HG03159 (cell line): ENCODE data around the gene OR8D4.
A peak's percentile ranks its signal among the peaks of the same experiment; 100 is the strongest.
"Not testable (repeated sequence)": the region's sequence is repeated elsewhere in the genome, so short reads cannot be mapped to it uniquely, and the experiment has no call there.

Source experiments
- ATAC-seq: cut with Tn5 transposase; IDR thresholded peaks from one replicate; pipeline ENCODE4 v1.9.1; 2021; ENCODE audit warnings: mild to moderate bottlenecking, moderate library complexity; ENCODE audit not compliant: unreplicated experiment

The OR8D4 gene

GRCh38 chr11:123901867-123902266 lies at the start of gene OR8D4:
Gene OR8D4, plus strand, starts transcription at chr11:123902167. Its CDS starts 4,265 bp downstream, at chr11:123906432.
- ATAC-seq = no peak

DNA sequence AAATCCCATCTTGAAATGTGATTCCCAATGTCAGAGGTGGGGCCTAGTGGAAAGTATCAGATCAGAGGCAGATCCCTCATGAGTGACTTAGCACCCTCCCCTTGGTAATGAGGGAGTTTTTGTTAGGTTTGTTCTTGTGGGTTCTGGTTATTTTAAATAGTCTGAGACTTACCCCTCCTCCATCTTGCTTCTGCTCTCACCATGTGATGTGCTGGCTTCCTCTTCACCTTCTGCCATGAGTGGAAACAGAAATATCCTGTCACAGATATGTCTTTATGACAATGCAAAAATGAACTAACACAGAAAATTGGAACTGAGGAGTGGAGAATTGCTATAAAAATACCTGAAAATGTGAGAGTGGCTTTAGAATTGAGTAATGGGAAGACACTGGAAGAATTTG lies 49.6 kb upstream of the OR8D4 start:
- ATAC-seq = no peak

DNA sequence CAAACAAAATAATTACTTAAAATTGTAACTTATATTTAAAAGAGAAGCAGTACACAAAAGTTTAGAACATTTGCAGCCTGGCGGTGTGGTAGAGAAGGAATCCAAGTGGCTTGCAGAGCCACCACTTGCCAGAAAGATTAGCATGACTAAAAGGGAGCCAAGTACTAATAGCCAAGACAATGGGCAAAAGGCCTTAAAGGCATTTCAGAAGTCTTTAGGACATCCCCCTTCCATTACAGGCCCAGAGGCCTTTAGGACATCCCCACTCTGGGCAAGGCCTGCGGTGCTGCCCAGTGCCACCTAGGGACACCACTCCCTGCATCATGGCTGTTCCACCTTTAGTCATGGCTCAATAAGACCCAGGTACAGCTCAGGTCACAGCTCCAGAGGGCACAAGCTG lies 48.9 kb upstream of the OR8D4 start:
- no peak for ATAC-seq

GRCh38 chr11:123856444-123856843 lies 45.5 kb upstream of the OR8D4 start:
- ATAC-seq = no peak

DNA sequence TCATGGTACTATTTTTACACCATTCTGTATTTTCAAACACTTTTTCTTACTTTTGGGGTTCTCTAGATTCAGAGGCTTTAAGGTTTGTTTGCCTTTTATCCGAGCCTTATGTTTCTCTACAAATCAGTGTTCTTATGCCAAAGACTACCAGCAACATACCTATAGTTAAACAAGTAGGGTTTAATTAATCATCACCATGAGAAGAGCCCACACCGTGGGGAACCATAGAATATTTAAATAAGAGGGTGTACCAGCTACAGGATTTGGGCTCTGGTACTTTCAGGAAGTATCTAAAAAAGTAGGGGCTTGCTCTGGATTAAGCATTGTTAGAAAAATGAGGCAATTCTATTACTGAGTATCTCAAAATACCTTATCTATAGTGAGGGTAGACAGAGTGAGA lies 42.2 kb upstream of the OR8D4 start:
- no peak for ATAC-seq

GRCh38 chr11:123865293-123865692 lies 36.7 kb upstream of the OR8D4 start:
- not testable (repeated sequence) for ATAC-seq

GRCh38 chr11:123867795-123868194 lies 34.2 kb upstream of the OR8D4 start:
- ATAC-seq = not testable (repeated sequence)

GRCh38 chr11:123880912-123881311 lies 21.1 kb upstream of the OR8D4 start:
- no peak for ATAC-seq

GRCh38 chr11:123885570-123885969 lies 16.4 kb upstream of the OR8D4 start, which contains the start of gene TMEM225:
Gene TMEM225, minus strand, starts transcription at chr11:123885670. Its CDS starts 245 bp downstream, at chr11:123885425.
- no peak for ATAC-seq

GRCh38 chr11:123892031-123892430 lies 9.9 kb upstream of the OR8D4 start:
- no peak for ATAC-seq

DNA sequence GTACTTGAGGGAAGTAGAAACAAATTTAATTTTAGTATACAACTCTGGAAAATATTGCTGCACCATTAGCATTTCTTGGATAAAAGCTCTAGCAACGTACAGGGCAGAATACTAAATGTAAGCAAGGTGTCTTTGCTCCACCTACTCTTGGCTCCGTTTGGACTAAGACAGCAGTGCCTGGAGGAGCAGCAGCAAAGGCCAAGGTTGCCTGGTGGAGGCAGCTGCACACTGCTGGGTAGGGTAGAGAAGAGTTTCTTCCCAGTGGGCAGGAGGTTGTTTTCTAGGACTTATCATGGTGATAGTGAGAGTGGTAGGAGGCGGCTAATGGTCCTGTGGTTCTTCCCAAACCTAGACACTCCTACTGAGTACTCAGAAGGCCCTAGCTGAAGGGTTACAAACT lies 2.2 kb upstream of the OR8D4 start:
- no peak for ATAC-seq

DNA sequence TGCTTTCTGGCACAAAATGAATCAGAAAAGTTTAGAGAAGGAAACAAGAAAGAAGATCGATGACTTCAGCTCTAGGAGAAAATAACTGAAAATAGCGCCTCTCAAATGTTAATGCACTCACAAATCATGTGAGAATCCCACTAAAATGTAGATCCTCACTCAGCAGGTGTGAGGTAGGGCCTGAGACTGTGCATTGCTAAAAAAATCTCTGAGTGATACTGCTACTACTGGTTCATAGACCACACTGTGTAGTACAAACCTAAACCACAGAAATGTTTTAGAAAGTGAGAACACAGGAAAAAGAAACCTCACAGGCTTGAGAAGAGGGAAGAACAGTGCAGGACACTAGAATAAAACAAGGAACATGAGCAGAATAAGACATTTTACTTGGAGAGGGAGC lies 2.0 kb downstream of the OR8D4 start:
- ATAC-seq = peak; percentile 69

DNA sequence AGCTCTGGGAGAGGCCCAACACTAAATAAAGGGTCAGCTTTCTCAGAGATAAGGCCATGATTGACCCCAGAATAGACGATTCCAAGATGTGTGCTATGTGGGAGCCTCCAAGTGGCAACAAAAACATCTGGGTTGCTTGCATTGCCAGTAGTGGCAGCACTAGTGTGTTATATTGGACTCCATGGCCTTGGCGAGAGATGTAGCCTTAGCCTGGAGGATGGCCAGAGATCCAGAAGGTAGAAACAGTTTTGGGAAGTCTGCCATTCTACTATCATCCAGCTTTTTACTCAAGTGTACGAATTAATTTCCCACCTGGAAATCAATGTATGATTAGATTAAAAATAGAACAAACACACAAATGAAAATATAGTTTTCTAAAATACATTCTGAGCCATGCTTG lies 3.0 kb downstream of the OR8D4 start:
- ATAC-seq = no peak

DNA sequence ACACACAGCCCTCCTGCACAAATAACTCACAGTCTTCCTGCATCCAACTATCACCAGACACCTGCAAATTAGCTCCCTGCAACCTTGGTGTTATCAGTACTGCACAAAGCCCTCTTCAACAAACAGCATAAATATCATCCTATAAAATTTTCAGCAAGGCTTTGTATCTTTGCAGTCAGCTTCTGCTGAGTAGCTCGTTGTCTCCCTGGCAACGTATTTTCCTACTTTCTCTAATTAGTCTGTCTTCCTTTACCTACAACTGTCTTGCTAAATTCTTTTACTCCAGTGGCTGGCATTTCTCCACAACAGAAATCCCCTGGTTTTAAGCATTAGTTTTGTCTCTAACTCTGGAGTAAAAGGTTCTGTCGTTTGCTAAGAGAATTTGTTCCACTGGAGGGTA lies 3.9 kb downstream of the OR8D4 start:
- no peak for ATAC-seq

DNA sequence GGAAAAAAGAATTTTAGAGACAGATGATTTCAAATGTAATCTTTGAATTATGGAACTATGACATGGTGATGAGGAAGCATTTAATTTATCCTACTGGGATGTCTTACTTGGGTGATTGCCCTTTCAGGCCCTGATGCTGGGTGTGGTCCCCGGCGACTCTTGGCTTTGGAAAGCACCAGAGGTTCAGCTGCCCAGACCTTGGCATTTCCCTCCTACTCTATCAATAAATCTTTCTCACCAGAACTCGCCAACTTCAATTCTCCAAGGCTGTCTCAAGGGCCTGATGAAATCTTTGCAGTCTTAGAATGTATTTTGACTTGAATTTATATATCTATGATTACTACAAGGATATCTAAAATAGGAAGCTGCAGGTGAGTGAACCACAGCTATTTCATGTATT lies 19.0 kb downstream of the OR8D4 start:
- ATAC-seq = no peak

GRCh38 chr11:123924027-123924426 lies 22.1 kb downstream of the OR8D4 start:
- ATAC-seq = no peak

DNA sequence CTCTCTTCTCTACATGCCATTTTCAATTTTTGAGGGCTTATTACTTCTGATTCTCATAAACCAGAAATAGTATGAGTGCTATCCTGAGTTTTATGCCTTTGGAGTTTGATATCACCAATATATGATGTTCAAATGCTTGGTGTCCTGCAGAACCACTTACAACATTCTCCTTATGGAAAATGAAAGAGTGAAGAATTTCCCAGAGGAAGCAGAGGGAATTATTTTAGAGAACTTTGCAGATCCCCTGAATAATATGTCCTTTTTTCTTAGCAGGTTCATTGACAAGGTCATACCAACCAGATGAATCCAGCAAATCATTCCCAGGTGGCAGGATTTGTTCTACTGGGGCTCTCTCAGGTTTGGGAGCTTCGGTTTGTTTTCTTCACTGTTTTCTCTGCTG lies 37.4 kb downstream of the OR8D4 start, which contains the start of gene OR4D5:
TSS of gene OR4D5 (plus strand) at position 301 of the 400 bp plus-strand sequence. CDS start at position 301, 0 bp downstream.
- ATAC-seq = no peak

DNA sequence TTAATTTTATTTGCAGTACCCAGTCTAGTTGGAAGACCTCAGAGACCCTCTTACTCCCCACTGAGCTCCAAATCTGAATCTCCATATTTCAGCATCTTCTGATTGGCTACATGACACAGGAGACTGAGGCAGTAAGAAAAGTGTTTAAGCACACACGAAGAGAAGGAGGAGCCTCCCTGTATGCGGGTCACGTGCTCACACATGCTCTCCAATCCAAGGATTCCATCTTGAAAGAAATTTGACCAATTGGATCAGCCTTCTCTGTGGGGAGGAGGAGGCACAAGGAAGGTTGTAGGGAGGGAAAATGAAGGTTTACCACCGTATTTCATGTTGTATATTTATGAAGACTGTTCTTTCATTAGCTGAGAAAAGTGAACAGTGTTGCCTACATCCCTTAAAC lies 40.4 kb downstream of the OR8D4 start:
- ATAC-seq = no peak

- no peak for ATAC-seq
Observed at GRCh38 chr11:123943738-123944137, 41.8 kb downstream of the OR8D4 start, which contains the start of gene OR6T1. Gene OR6T1, minus strand, starts transcription at chr11:123943838. Its CDS starts 0 bp downstream, at chr11:123943838.

DNA sequence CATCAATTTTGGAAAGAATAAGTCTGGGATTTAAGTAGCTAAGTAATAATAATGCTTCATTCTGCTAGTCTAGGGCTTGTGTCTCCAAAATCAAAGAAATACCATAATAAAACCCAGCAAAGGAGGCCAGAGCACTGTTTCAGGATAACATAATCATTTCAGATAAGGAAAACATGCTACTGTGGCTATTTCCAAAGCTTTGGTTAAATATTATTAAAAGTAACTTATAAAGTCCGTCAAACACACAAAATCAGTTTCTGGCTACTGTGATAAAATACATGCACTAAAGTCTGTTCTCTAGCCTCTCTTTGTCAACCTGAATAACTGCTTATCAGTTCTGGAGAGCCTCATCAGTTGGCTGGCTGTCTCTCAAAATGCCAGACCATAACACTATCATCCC lies 43.2 kb downstream of the OR8D4 start:
- ATAC-seq = no peak

GRCh38 chr11:123956752-123957151 lies 54.8 kb downstream of the OR8D4 start:
- no peak for ATAC-seq
